SU-DHL-6 (cell line): ENCODE data around the gene CCNL2.

Source experiments
- H2AFZ ChIP-seq: fragments of 200-600 bp; sonication (generic); 2 replicates; pipeline ENCODE4 v1.6.1; 2014; ENCODE audit warnings: low read depth, mild to moderate bottlenecking, moderate library complexity, mixed read lengths, antibody characterized with exemption, low read length; ENCODE audit not compliant: severe bottlenecking
- H3F3A ChIP-seq: fragments of 200-600 bp; shearing (Covaris generic); 2 replicates; pipeline ENCODE4 v1.6.0; 2016; ENCODE audit warnings: antibody characterized with exemption, mild to moderate bottlenecking; ENCODE audit not compliant: insufficient read depth
- H3K27ac ChIP-seq: fragments of 200-600 bp; sonication (generic); 2 replicates; pipeline ENCODE4 v1.5.1; 2016; ENCODE audit warnings: low read depth, mild to moderate bottlenecking, low read length, moderate library complexity, mixed read lengths
- H3K27me3 ChIP-seq: fragments of 200-600 bp; sonication (generic), shearing (Covaris generic); 2 replicates; pipeline ENCODE4 v1.6.0; 2014; ENCODE audit warnings: mild to moderate bottlenecking, low read length
- H3K36me3 ChIP-seq: fragments of 200-600 bp; sonication (generic); 2 replicates; pipeline ENCODE4 v1.6.1; 2014; ENCODE audit warnings: mild to moderate bottlenecking, low read length, mixed read lengths
- H3K4me2 ChIP-seq: fragments of 300-600, 200-600 bp; shearing (Covaris generic), sonication (generic); 2 replicates; pipeline ENCODE4 v1.6.0; 2014; ENCODE audit warnings: low read length, low read depth, mild to moderate bottlenecking; ENCODE audit not compliant: poor library complexity, severe bottlenecking
- H3K4me3 ChIP-seq: fragments of 200-600 bp; sonication (generic); 2 replicates; pipeline ENCODE4 v1.5.1; 2014; ENCODE audit warnings: antibody characterized with exemption, low read length, mild to moderate bottlenecking, mixed read lengths; ENCODE audit not compliant: insufficient read depth, poor library complexity, severe bottlenecking
- H3K79me2 ChIP-seq: fragments of 200-600 bp; sonication (generic); 2 replicates; pipeline ENCODE4 v1.6.1; 2014; ENCODE audit warnings: mild to moderate bottlenecking, low read length, moderate library complexity; ENCODE audit not compliant: insufficient read depth
- H3K9ac ChIP-seq: fragments of 200-600 bp; sonication (generic); 2 replicates; pipeline ENCODE4 v1.7.0; 2014; ENCODE audit warnings: mild to moderate bottlenecking, low read length
- H3K9me2 ChIP-seq: fragments of 200-600 bp; sonication (generic); replicated peaks from 2 replicates; pipeline ENCODE4 v1.6.1; 2014; ENCODE audit warnings: low read length; ENCODE audit not compliant: insufficient read depth
- H3K9me3 ChIP-seq: fragments of 200-600 bp; sonication (generic); 2 replicates; pipeline ENCODE4 v1.6.1; 2014; ENCODE audit warnings: low read length, mixed read lengths; ENCODE audit not compliant: insufficient read depth
- H4K20me1 ChIP-seq: fragments of 200-600 bp; sonication (generic); 2 replicates; pipeline ENCODE4 v1.6.1; 2014; ENCODE audit warnings: low read depth, mild to moderate bottlenecking, antibody characterized with exemption, low read length, moderate library complexity, mixed read lengths
- EZH2phosphoT487 ChIP-seq: fragments of 200-600 bp; sonication (generic), shearing (Covaris generic); conservative IDR thresholded peaks from 2 replicates; pipeline ENCODE4 v1.6.1; 2018; ENCODE audit warnings: mild to moderate bottlenecking, antibody characterized with exemption, low read length, moderate library complexity, mixed read lengths
- TF ChIP-seq, protein P1 (sequence below): fragments of 200-600 bp; sonication (generic); IDR thresholded peaks from one replicate; pipeline ENCODE4 v1.5.1; 2017; ENCODE audit warnings: antibody characterized with exemption, mild to moderate bottlenecking, low read length, moderate library complexity; ENCODE audit not compliant: insufficient read depth, poor library complexity, severe bottlenecking

The CCNL2 gene

DNA sequence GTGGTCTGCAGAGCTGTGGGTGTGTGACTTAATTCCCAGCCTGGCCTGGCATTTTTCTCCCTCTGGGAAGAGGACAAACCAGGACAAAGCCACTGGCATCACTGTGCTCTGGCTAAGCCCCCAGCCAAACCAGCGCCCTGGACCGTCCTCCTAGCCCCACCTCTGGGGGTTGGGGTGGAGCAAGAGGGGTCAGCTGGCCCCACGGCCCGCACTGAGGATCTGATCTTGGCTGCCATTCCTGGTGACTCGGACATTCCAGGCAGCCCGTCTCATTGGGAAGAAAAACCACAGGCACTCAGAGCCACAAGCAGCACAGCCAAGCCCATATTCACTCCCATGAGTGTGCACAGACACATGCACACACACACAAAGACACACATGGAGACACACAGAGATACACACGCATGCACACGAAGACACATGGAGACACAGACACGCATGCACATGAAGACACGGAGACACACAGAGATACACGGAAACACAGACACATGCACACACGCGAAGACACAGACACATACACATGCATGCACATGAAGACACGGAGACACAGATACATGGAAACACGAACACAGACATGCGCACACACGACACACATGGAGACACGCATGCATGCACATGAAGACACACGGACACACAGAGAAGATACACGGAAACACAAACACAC is 38.5 kb downstream of the CCNL2 start:
- Histone ChIP-seq H3F3A (no peaks in the 10 kb centered on the region), H3K27me3 (no peaks in the 10 kb centered on the region), H3K9me3 (no peaks in the 10 kb centered on the region), H3K9ac (no peak overlapping the region), H3K27ac (no peak overlapping the region), H3K36me3 (no peaks in the 10 kb centered on the region), H3K9me2 (no peaks in the 10 kb centered on the region), H2AFZ (no peak overlapping the region), H3K4me2 (no peak overlapping the region), H3K4me3 (no peak overlapping the region), H4K20me1 (no peaks in the 10 kb centered on the region), H3K79me2 (no peaks in the 10 kb centered on the region)
- TF ChIP-seq, protein P1, sequence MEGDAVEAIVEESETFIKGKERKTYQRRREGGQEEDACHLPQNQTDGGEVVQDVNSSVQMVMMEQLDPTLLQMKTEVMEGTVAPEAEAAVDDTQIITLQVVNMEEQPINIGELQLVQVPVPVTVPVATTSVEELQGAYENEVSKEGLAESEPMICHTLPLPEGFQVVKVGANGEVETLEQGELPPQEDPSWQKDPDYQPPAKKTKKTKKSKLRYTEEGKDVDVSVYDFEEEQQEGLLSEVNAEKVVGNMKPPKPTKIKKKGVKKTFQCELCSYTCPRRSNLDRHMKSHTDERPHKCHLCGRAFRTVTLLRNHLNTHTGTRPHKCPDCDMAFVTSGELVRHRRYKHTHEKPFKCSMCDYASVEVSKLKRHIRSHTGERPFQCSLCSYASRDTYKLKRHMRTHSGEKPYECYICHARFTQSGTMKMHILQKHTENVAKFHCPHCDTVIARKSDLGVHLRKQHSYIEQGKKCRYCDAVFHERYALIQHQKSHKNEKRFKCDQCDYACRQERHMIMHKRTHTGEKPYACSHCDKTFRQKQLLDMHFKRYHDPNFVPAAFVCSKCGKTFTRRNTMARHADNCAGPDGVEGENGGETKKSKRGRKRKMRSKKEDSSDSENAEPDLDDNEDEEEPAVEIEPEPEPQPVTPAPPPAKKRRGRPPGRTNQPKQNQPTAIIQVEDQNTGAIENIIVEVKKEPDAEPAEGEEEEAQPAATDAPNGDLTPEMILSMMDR, result no peak
- no peak for TF ChIP-seq EZH2phosphoT487

DNA sequence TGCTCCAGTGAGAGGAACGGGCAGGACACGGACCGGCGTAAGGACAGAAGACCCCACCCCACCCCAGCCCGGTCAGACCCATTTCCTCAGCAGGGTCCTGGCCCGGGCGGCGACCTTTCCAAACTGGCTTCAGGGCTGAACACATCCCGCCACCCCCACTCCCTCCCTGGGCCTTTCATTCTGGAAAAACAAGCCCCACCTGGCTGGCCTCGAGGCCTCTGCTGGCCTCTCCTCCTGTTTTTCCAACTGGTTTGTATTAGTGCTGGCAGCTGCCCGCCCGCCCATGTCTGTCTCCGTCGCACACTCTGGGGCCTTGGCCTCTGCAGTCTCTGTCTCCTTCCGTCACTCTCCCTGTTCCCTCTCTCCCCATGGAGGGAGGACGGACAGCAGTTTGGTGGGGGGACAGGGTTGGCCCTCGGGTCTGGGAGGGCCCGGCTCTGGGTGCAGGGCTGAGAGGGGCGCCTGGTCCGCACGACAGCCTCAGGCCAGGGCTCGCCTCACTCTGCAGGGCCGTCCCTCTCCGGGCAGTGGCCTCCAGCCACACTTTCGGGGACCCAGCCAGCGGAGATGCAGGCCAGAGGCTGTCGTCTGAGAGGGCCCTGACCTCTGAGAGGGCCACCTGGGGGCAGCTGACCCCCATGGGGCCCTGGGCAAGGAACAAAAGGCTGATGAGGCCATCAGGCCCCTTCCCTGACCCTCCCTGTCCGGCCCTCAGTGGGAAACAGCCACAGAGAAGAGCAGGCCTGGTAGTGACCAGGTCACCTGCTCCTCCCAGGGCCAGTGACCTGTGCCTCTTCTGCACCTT is 39.3 kb downstream of the CCNL2 start:
- H3K4me2 ChIP-seq, result no peak overlapping the region
- no peaks in the 10 kb centered on the region for H3F3A ChIP-seq
- H3K4me3 ChIP-seq, result no peak overlapping the region
- no peaks in the 10 kb centered on the region for H3K79me2 ChIP-seq
- H2AFZ ChIP-seq, result no peak overlapping the region
- H3K9me2 ChIP-seq, result no peaks in the 10 kb centered on the region
- TF ChIP-seq, protein P1, result no peak
- no peak for TF ChIP-seq EZH2phosphoT487
- H4K20me1 ChIP-seq, result no peaks in the 10 kb centered on the region
- no peak overlapping the region for H3K9ac ChIP-seq
- no peaks in the 10 kb centered on the region for H3K36me3 ChIP-seq
- H3K27me3 ChIP-seq, result no peaks in the 10 kb centered on the region
- H3K9me3 ChIP-seq, result no peaks in the 10 kb centered on the region
- H3K27ac ChIP-seq, result no peak overlapping the region

DNA sequence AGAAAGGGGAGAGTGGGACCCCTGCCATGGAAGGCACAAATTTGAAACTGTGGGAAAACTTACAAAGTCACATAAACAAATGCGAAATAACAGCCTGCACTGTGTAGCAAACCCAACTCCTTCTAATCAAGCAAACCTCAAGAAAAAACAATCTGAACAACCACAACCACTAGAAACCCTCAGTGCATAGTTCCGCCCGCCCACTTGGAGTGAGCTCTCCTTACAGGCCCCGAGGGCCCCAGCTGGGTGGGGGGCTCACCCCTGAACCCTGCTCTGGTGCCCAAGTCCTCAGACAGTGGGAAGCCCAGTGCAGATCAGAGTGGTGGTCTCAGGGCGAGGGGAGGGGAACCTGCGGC is 39.8 kb downstream of the CCNL2 start:
- Histone ChIP-seq H3K9me2 (no peaks in the 10 kb centered on the region), H2AFZ (no peak overlapping the region), H3K9me3 (no peaks in the 10 kb centered on the region), H3K9ac (no peak overlapping the region), H3K4me3 (no peak overlapping the region), H3K79me2 (no peaks in the 10 kb centered on the region), H3K27ac (no peak overlapping the region), H4K20me1 (no peaks in the 10 kb centered on the region), H3K36me3 (no peaks in the 10 kb centered on the region), H3F3A (no peaks in the 10 kb centered on the region), H3K4me2 (no peak overlapping the region), H3K27me3 (no peaks in the 10 kb centered on the region)
- no peak for TF ChIP-seq EZH2phosphoT487
- TF ChIP-seq, protein P1, result no peak
